Kidney (tissue), 14 donors: ENCODE measurements around the gene NEK11. TPM values are rescaled to one million over a fixed set of nuclear protein-coding genes. Genes with fewer than 3 reads are reported as not detected.

Source experiments
- DNase-seq, 5 donors: peaks; one replicate each; pipeline ENCODE4 v3.0.0-alpha.2; 2013 to 2020
- FAIRE-seq: peaks from 2 replicates; lab custom pipeline; 2012; peaks lifted over from hg19 to GRCh38; lab: Jason Lieb, UNC
- H3K27ac ChIP-seq, 2 donors: one replicate each; pipeline ENCODE4 v1.7.0; 2013; ENCODE audit warnings: low read depth in 2 of 2, low read length in 2 of 2, inconsistent platforms in 1 of 2
- H3K27me3 ChIP-seq: one replicate; pipeline ENCODE4 v1.7.1; 2013; ENCODE audit warnings: low read length, inconsistent platforms; ENCODE audit not compliant: control insufficient read depth, insufficient read depth
- H3K36me3 ChIP-seq, 3 donors: one replicate each; pipeline versions ENCODE4 v1.7.0 to v1.7.1; 2013; ENCODE audit warnings: low read length in 3 of 3, control low read depth in 1 of 3, inconsistent platforms in 1 of 3; ENCODE audit not compliant: insufficient read depth in 3 of 3, control insufficient read depth in 2 of 3
- H3K4me1 ChIP-seq, 3 donors: one replicate each; pipeline versions ENCODE4 v1.7.0 to v1.7.1; 2013; ENCODE audit warnings: low read length in 3 of 3, inconsistent platforms in 1 of 3, low read depth in 1 of 3; ENCODE audit not compliant: control insufficient read depth in 2 of 3, insufficient read depth in 2 of 3
- H3K4me3 ChIP-seq, 3 donors: one replicate each; pipeline versions ENCODE4 v1.7.0 to v1.8.1; 2013; ENCODE audit warnings: low read length in 3 of 3, control low read depth in 1 of 3, inconsistent platforms in 1 of 3
- H3K9ac ChIP-seq, 3 donors: one replicate each; pipeline versions ENCODE4 v1.7.0 to v1.7.1; 2013; ENCODE audit warnings: low read length in 3 of 3, control low read depth in 1 of 3, inconsistent platforms in 1 of 3
- H3K9me3 ChIP-seq, 3 donors: one replicate each; pipeline versions ENCODE4 v1.7.0 to v1.7.1; 2013; ENCODE audit warnings: low read length in 3 of 3, control low read depth in 1 of 3, inconsistent platforms in 1 of 3; ENCODE audit not compliant: control insufficient read depth in 2 of 3, insufficient read depth in 1 of 3
- intact Hi-C: fragments of 100-400 bp; cut with DNase I; formaldehyde crosslinking; loops from one replicate; pipeline ENCODE4 v1.11.1; 2022
- polyA plus RNA-seq: library from polyadenylated mRNA; stranded (reverse); fragments of 350-450 nt; fragmentation: Illumina TruSeq; extraction: RNeasy Lipid Tissue Mini Kit (QIAGEN cat#74804); gene quantifications from one replicate; pipeline ENCODE4 v1.2.3, GENCODE V29; 2014; ENCODE audit warnings: low read depth, low replicate concordance; ENCODE audit not compliant: insufficient read depth
- total RNA-seq: library from RNA; stranded (reverse); fragmentation: NEBNext Ultra II Directional; extraction: Animal tissue kit (Norgen Biotek cat#: 25700); gene quantifications from one replicate; pipeline ENCODE4 v1.2.1, GENCODE V29; 2021
- TF ChIP-seq, protein P1 (sequence below): IDR thresholded peaks from 3 replicates; pipeline ENCODE4 v1.5.1; 2012; ENCODE audit warnings: mild to moderate bottlenecking, moderate library complexity, borderline replicate concordance; ENCODE audit not compliant: insufficient read depth; ENCODE audit errors: extremely low read depth
- donor health status: control.
- donor health status: control.
- donor health status: control.
- donor health status: control.
- donor health status: control.
- donor health status: DM: yes; HTN: yes; CAD: no.
- donor health status: Normal renal cell carcinoma (clear cell type).

The NEK11 gene
- total and polyA plus RNA-seq, 2 donors from 2014 or later: 7.9 to 13.2 TPM

DNA sequence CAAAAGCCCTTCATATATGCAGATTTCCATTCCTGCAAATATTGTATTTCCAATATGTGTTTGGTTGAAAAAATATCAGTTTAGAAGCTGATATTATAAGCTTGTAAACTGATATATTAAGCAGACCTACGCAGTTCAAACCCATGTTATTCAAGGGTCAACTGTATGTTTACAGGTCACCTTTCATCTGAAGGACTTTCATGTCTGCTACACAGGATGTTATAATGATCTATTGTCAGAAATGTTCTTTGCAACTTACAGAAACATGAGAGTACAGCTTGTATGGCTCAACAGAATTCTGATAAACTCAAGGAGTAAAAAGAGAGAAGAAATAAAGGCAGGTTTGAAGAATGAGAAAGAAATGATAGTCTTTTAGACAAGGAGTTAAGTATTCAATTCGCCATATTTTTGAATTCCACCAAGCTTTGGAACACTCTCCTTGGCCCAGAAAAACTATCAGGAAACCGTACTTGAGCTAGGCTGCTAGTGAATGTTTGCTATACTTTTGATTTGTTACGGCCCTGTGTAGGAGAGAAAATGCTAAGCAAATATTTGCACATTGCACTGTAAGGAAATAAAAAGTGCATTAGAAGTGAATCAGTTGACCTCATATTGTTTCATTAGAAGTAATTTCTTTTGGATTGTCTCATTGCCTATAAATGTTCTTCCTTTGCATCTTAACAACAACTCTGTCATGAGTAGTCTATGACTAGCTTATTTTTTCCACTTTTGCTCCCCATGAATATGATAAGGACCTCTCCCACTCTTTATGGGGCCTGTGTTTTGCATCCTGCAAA lies 81.2 kb downstream of the NEK11 start:
- intact Hi-C loops: no loop called here
- FAIRE-seq: no peak

DNA sequence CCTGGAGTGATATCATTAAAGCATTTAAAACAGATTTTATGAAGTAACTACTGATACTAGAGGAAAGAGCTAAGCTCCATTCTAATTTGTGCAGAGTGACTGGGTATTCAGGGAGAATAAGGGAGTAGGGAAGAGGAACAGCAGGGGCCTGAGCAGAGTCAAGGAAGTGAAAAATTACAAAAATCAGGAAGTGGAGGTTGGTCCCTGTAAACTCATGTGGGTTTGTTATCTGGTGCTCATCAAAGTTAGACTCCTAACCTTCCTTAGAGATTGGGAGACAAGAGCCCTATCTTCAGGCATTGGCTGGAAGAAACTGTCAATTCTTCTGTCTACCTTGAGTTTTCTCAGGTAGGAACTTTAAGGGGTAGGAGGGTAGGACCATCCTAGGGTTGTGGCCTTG lies 82.5 kb downstream of the NEK11 start:
- Histone ChIP-seq H3K36me3 (no peaks in the 10 kb centered on the region), H3K4me3 (no peak overlapping the region), H3K27me3 (no peaks in the 10 kb centered on the region), H3K27ac (no peak overlapping the region), H3K9me3 (no peaks in the 10 kb centered on the region), H3K4me1 (no peaks in the 10 kb centered on the region), H3K9ac (no peak overlapping the region)
- FAIRE-seq (no peak), DNase-seq (no peak)
- TF ChIP-seq, protein P1, sequence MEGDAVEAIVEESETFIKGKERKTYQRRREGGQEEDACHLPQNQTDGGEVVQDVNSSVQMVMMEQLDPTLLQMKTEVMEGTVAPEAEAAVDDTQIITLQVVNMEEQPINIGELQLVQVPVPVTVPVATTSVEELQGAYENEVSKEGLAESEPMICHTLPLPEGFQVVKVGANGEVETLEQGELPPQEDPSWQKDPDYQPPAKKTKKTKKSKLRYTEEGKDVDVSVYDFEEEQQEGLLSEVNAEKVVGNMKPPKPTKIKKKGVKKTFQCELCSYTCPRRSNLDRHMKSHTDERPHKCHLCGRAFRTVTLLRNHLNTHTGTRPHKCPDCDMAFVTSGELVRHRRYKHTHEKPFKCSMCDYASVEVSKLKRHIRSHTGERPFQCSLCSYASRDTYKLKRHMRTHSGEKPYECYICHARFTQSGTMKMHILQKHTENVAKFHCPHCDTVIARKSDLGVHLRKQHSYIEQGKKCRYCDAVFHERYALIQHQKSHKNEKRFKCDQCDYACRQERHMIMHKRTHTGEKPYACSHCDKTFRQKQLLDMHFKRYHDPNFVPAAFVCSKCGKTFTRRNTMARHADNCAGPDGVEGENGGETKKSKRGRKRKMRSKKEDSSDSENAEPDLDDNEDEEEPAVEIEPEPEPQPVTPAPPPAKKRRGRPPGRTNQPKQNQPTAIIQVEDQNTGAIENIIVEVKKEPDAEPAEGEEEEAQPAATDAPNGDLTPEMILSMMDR: no peak
- intact Hi-C loops: no loop called here

More for the DNA sequence above, 81.2 kb downstream of the NEK11 start:
- no peaks in the 10 kb centered on the region for H3K9me3 ChIP-seq
- DNase-seq: no peak
- H3K27ac ChIP-seq: no peak overlapping the region
- H3K4me1 ChIP-seq: no peaks in the 10 kb centered on the region
- no peaks in the 10 kb centered on the region for H3K36me3 ChIP-seq
- H3K9ac ChIP-seq: no peak overlapping the region
- no peaks in the 10 kb centered on the region for H3K27me3 ChIP-seq
- no peak overlapping the region for H3K4me3 ChIP-seq
- TF ChIP-seq, protein P1: no peak

DNA sequence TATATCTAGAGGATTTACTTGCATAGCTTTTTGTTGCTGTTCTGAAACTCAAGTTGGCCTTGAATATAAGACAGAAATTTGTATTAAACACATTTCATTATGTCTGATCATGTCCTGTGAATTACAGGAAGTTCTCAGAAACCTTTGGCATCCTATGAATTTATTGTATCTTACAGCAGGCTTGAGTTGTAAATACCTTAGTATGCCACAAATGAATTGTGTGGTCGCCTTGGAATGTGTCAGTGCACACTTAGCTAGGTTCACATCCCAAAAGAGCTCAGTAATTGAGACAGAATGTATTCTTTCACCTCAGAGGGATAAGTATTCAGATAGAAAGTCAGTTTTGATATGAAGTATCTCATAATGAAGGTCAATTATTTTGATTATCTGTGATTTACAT lies 83.4 kb downstream of the NEK11 start:
- Histone ChIP-seq H3K36me3 (no peaks in the 10 kb centered on the region), H3K27ac (no peak overlapping the region), H3K4me1 (no peaks in the 10 kb centered on the region), H3K27me3 (no peaks in the 10 kb centered on the region), H3K9me3 (no peaks in the 10 kb centered on the region), H3K4me3 (no peak overlapping the region), H3K9ac (no peak overlapping the region)
- no peak for FAIRE-seq
- intact Hi-C loops: no loop called here
- TF ChIP-seq, protein P1: no peak
- no peak for DNase-seq

DNA sequence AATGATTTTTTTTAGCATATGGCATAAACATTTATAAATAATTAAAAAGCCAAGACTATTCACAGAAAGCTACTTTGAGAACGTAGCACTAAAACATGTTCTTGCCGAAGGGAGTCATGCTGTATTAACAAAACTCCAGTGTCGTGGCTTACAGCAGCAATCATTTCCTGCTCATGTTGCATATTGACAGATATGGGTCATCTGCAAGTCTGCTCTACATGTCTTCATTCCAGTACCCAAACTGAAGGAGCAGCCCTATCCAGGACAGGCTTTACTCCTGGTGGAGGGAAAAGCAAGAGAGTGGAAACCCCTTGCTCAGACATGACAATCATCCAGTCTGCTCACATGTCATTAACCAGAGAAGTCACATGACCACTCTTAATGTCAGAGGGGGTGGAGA lies 87.6 kb downstream of the NEK11 start:
- intact Hi-C loops: no loop called here
- DNase-seq: no peak
- TF ChIP-seq, protein P1: no peak
- no peak overlapping the region for H3K27ac ChIP-seq
- H3K9me3 ChIP-seq: no peaks in the 10 kb centered on the region
- H3K4me3 ChIP-seq: no peak overlapping the region
- H3K27me3 ChIP-seq: no peaks in the 10 kb centered on the region
- H3K36me3 ChIP-seq: no peaks in the 10 kb centered on the region
- no peak for FAIRE-seq
- no peak overlapping the region for H3K9ac ChIP-seq
- H3K4me1 ChIP-seq: no peaks in the 10 kb centered on the region
